ENCODE measurements around the gene PCDHB12. TPM values are rescaled to one million over a fixed set of nuclear protein-coding genes. Genes with fewer than 3 reads are reported as not detected.
"Not testable (repeated sequence)": the region's sequence is repeated elsewhere in the genome, so short reads cannot be mapped to it uniquely, and the experiment has no call there.

Gene PCDHB12
- total RNA-seq, 1 experiment from 2014 or later, result 0.44 TPM

DNA sequence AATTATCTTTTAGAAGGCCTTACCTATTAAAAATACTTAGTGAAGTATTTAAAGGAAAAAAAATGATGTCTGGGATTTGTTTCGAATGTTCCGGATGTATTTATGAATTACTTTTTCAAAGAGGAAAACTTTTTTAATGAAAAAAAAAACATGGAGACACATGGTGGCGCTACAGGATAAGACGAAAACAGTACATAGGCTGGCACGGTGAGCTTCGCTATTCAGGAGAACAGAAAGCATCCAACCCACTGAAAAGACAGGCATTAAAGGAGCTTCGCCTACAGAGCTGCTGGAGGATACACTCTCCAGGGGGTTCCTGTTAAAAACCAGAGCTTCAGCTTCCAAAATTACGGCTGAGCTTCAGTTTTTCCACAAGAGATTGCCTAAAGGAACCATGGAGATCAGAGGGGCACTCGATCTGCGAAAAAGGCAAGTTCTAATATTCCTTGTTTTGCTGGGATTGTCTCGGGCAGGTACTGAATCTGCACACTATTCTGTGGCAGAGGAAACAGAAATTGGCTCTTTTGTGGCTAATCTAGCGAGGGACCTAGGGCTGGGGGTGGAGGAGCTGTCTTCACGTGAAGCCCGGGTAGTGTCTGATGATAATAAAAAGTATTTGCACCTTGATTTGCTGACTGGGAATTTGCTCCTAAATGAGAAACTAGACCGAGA lies 14.7 kb downstream of the PCDHB12 start, which contains the start of gene PCDHB14:
Gene PCDHB14, plus strand, starts transcription at position 232 of the 672 bp plus-strand sequence. Its CDS starts 163 bp downstream, at position 395.
- no peak for TF ChIP-seq TCF7L2 (IDR thresholded peaks at IDR 0.05; ENCODE audit: low read depth, low read length)
- TF ChIP-seq, protein P1, sequence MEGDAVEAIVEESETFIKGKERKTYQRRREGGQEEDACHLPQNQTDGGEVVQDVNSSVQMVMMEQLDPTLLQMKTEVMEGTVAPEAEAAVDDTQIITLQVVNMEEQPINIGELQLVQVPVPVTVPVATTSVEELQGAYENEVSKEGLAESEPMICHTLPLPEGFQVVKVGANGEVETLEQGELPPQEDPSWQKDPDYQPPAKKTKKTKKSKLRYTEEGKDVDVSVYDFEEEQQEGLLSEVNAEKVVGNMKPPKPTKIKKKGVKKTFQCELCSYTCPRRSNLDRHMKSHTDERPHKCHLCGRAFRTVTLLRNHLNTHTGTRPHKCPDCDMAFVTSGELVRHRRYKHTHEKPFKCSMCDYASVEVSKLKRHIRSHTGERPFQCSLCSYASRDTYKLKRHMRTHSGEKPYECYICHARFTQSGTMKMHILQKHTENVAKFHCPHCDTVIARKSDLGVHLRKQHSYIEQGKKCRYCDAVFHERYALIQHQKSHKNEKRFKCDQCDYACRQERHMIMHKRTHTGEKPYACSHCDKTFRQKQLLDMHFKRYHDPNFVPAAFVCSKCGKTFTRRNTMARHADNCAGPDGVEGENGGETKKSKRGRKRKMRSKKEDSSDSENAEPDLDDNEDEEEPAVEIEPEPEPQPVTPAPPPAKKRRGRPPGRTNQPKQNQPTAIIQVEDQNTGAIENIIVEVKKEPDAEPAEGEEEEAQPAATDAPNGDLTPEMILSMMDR (IDR thresholded peaks at IDR 0.05), result peak; percentile 72
- Histone ChIP-seq H3K27me3 (ENCODE audit: control insufficient read depth, insufficient read depth, low read length) (peaks cover 3% of the 10 kb centered on the region; the same call in 1 of the 2 replicates), H3K4me3 (ENCODE audit: low read depth in 2 of 2, low read length in 2 of 2) (peak within 1 kb of the TSS; percentile 35 to 51), H3K36me3 (ENCODE audit: control insufficient read depth, insufficient read depth, low read length) (no peaks in the 10 kb centered on the region), H3K27ac (ENCODE audit: low read length) (no peak within 1 kb of the TSS), H3K4me1 (ENCODE audit: control insufficient read depth, insufficient read depth, low read length) (no peaks in the 10 kb centered on the region), H3K9me3 (ENCODE audit: control insufficient read depth, insufficient read depth, low read depth, low read length) (peaks cover 11% of the 10 kb centered on the region; the same call in 1 of the 2 replicates)
- intact Hi-C loops (cut with micrococcal nuclease; ENCODE audit: unreplicated experiment), result loop anchor here (5.0 kb wide), 2 partner anchors 189 to 339 kb away; partner anchors contain the start of gene PCDHGA10
- in situ Hi-C loops (cut with HindIII; ENCODE audit: low pct_unique_long_range_greater_than_20kb, low sequenced_read_pairs), result no loop called here
- ATAC-seq (peak; percentile 94), DNase-seq (ENCODE audit: low read depth, low spot score) (peak; percentile 22)
- ChIA-PET POLR2A (interaction anchor here (0.5 kb wide), 1 partner anchor 335 kb away, joined by 3 read pairs; no protein-coding TSS in a partner anchor), CTCF (interaction anchor here (0.6 to 2.1 kb wide), 16 partner anchors 17 to 395 kb away, joined by 3 to 12 read pairs (median 4); partner anchors contain the start of genes DIAPH1, PCDHB10, PCDHB11 and PCDHB2)
- BruUV-seq (replicated peaks), result no TSS peak

GRCh38 chr5:141224844-141225243 lies 16.3 kb downstream of the PCDHB12 start:
- H3K4me3 ChIP-seq (ENCODE audit: low read depth in 2 of 2, low read length in 2 of 2); H3K27ac ChIP-seq (ENCODE audit: low read length); POLR2A ChIA-PET; H3K9me3 ChIP-seq (ENCODE audit: control insufficient read depth, insufficient read depth, low read depth, low read length); ATAC-seq; H3K36me3 ChIP-seq (ENCODE audit: control insufficient read depth, insufficient read depth, low read length); in situ Hi-C loops (cut with HindIII; ENCODE audit: low pct_unique_long_range_greater_than_20kb, low sequenced_read_pairs); CTCF ChIA-PET; H3K27me3 ChIP-seq (ENCODE audit: control insufficient read depth, insufficient read depth, low read length); DNase-seq (ENCODE audit: low read depth, low spot score); BruUV-seq (replicated peaks); H3K4me1 ChIP-seq (ENCODE audit: control insufficient read depth, insufficient read depth, low read length): not testable (repeated sequence)
- intact Hi-C loops (cut with micrococcal nuclease; ENCODE audit: unreplicated experiment), result loop anchor here (5.0 kb wide), 2 partner anchors 187 to 337 kb away; partner anchors contain the start of gene PCDHGA10

GRCh38 chr5:141225421-141225820 lies 16.9 kb downstream of the PCDHB12 start:
- BruUV-seq (replicated peaks); H3K4me1 ChIP-seq (ENCODE audit: control insufficient read depth, insufficient read depth, low read length); H3K27ac ChIP-seq (ENCODE audit: low read length); H3K36me3 ChIP-seq (ENCODE audit: control insufficient read depth, insufficient read depth, low read length); CTCF ChIA-PET; DNase-seq (ENCODE audit: low read depth, low spot score); H3K4me3 ChIP-seq (ENCODE audit: low read depth in 2 of 2, low read length in 2 of 2); ATAC-seq; H3K9me3 ChIP-seq (ENCODE audit: control insufficient read depth, insufficient read depth, low read depth, low read length); H3K27me3 ChIP-seq (ENCODE audit: control insufficient read depth, insufficient read depth, low read length); in situ Hi-C loops (cut with HindIII; ENCODE audit: low pct_unique_long_range_greater_than_20kb, low sequenced_read_pairs); intact Hi-C loops (cut with micrococcal nuclease; ENCODE audit: unreplicated experiment): not testable (repeated sequence)
- POLR2A ChIA-PET, result interaction anchor here (0.6 kb wide), 1 partner anchor 29 kb away, joined by 3 read pairs; no protein-coding TSS in a partner anchor

DNA sequence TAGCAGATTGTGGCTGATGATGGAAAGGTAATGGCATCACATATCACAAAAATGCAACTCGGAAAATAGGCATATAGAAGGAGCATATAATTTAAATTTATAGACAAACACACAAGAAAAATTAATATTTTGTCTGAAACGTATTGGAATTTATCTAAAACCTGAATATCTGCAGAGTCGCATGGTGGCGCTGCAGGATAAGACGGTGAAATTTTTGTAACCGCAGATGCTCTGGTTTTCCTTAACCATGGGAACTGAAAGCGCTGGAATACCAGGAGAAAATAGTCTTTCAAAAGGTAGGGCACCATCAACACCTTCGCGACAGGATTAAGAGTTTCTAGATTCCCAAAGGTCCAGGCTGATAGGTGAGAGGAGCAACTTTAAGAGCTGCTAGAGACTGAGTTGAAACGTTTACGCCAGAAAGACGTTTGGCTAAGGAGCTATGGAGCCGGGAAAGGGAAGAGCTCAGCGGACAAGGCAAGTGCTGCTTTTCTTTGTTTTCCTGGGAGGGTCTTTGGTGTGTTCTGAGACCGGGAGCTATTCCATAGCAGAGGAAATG lies 25.7 kb downstream of the PCDHB12 start:
- no peaks in the 10 kb centered on the region for H3K4me1 ChIP-seq (ENCODE audit: control insufficient read depth, insufficient read depth, low read length)
- TF ChIP-seq POLR2AphosphoS5 (IDR thresholded peaks at IDR 0.05; ENCODE audit: low read depth, low read length) (no peak), SIN3A (IDR thresholded peaks at IDR 0.05; ENCODE audit: borderline replicate concordance, insufficient read depth, low read depth, low read length) (no peak), TCF7L2 (IDR thresholded peaks at IDR 0.05; ENCODE audit: low read depth, low read length) (no peak)
- TF ChIP-seq, protein P1 (IDR thresholded peaks at IDR 0.05), result peak; percentile 10; the same call in 1 of the 2 replicates
- ATAC-seq, result no peak
- no peak for DNase-seq (ENCODE audit: low read depth, low spot score)
- ChIA-PET POLR2A (no interaction called here), CTCF (no interaction called here)
- H3K27ac ChIP-seq (ENCODE audit: low read length), result no peak overlapping the region
- no TSS peak for BruUV-seq (replicated peaks)
- in situ Hi-C loops (cut with HindIII; ENCODE audit: low pct_unique_long_range_greater_than_20kb, low sequenced_read_pairs), result no loop called here
- intact Hi-C loops (cut with micrococcal nuclease; ENCODE audit: unreplicated experiment), result no loop called here
- H3K4me3 ChIP-seq (ENCODE audit: low read depth in 2 of 2, low read length in 2 of 2), result no peak overlapping the region
- H3K27me3 ChIP-seq (ENCODE audit: control insufficient read depth, insufficient read depth, low read length), result no peaks in the 10 kb centered on the region
- H3K9me3 ChIP-seq (ENCODE audit: control insufficient read depth, insufficient read depth, low read depth, low read length), result peaks cover 61% of the 10 kb centered on the region
- no peaks in the 10 kb centered on the region for H3K36me3 ChIP-seq (ENCODE audit: control insufficient read depth, insufficient read depth, low read length)

DNA sequence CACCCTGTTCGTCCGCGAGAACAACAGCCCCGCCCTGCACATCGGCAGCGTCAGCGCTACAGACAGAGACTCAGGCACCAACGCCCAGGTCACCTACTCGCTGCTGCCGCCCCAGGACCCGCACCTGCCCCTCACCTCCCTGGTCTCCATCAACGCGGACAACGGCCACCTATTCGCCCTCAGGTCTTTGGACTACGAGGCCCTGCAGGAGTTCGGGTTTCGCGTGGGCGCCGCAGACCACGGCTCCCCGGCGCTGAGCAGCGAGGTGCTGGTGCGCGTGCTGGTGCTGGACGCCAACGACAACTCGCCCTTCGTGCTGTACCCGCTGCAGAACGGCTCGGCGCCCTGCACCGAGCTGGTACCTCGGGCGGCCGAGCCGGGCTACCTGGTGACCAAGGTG lies 27.4 kb downstream of the PCDHB12 start:
- DNase-seq (ENCODE audit: low read depth, low spot score); H3K36me3 ChIP-seq (ENCODE audit: control insufficient read depth, insufficient read depth, low read length); H3K4me3 ChIP-seq (ENCODE audit: low read depth in 2 of 2, low read length in 2 of 2); H3K4me1 ChIP-seq (ENCODE audit: control insufficient read depth, insufficient read depth, low read length); H3K27me3 ChIP-seq (ENCODE audit: control insufficient read depth, insufficient read depth, low read length); POLR2A ChIA-PET; ATAC-seq; intact Hi-C loops (cut with micrococcal nuclease; ENCODE audit: unreplicated experiment); BruUV-seq (replicated peaks); in situ Hi-C loops (cut with HindIII; ENCODE audit: low pct_unique_long_range_greater_than_20kb, low sequenced_read_pairs); CTCF ChIA-PET; H3K27ac ChIP-seq (ENCODE audit: low read length): not testable (repeated sequence)
- peaks cover 70% of the 10 kb centered on the region for H3K9me3 ChIP-seq (ENCODE audit: control insufficient read depth, insufficient read depth, low read depth, low read length)
